Stimulated activated CD4-positive, alpha-beta T cell treated with anti-CD3 and anti-CD28 coated beads, Interleukin-15, amount 100 ng/mL, for 24 hours (primary cell): Measurements from ENCODE around the gene DAZAP1.
"Not testable (repeated sequence)": the region's sequence is repeated elsewhere in the genome, so short reads cannot be mapped to it uniquely, and the experiment has no call there.

Source experiments
- DNase-seq: peaks from one replicate; pipeline ENCODE4 v3.0.0-alpha.2; 2020

The DAZAP1 gene

GRCh38 chr19:1411255-1412191, 4.1 kb downstream of the DAZAP1 start:
- no peak for DNase-seq

GRCh38 chr19:1412323-1412923, 5.0 kb downstream of the DAZAP1 start:
- DNase-seq = no peak

- DNase-seq = no peak
Measured at GRCh38 chr19:1412995-1413800, 5.8 kb downstream of the DAZAP1 start.

- no peak for DNase-seq
Measured at GRCh38 chr19:1416014-1416841, 8.8 kb downstream of the DAZAP1 start.

GRCh38 chr19:1417145-1417544, 9.8 kb downstream of the DAZAP1 start:
- no peak for DNase-seq

- DNase-seq = no peak
Measured at GRCh38 chr19:1417681-1418495, 10.5 kb downstream of the DAZAP1 start.

- DNase-seq = no peak
Measured at GRCh38 chr19:1418496-1418775, 11.1 kb downstream of the DAZAP1 start.

- DNase-seq = no peak
Measured at GRCh38 chr19:1418951-1419738, 11.8 kb downstream of the DAZAP1 start.

GRCh38 chr19:1420085-1420484, 12.7 kb downstream of the DAZAP1 start:
- DNase-seq = not testable (repeated sequence)

GRCh38 chr19:1420590-1420989, 13.2 kb downstream of the DAZAP1 start:
- no peak for DNase-seq

GRCh38 chr19:1421218-1421957, 14.0 kb downstream of the DAZAP1 start:
- no peak for DNase-seq

- DNase-seq = no peak
Measured at GRCh38 chr19:1421958-1422305, 14.5 kb downstream of the DAZAP1 start.

- DNase-seq = no peak
Measured at GRCh38 chr19:1422360-1422759, 15.0 kb downstream of the DAZAP1 start.

GRCh38 chr19:1422943-1423342, 15.6 kb downstream of the DAZAP1 start:
- no peak for DNase-seq

GRCh38 chr19:1423436-1424191, 16.2 kb downstream of the DAZAP1 start:
- no peak for DNase-seq

- no peak for DNase-seq
Measured at GRCh38 chr19:1424192-1424955, 17.0 kb downstream of the DAZAP1 start.

GRCh38 chr19:1425102-1425837, 17.9 kb downstream of the DAZAP1 start:
- DNase-seq = no peak

GRCh38 chr19:1425902-1426301, 18.5 kb downstream of the DAZAP1 start:
- no peak for DNase-seq
